Measurements from ENCODE around the gene DHRSX. TPM values are rescaled to one million over a fixed set of nuclear protein-coding genes. Genes with fewer than 3 reads are reported as not detected.

Gene DHRSX
- total and polyA plus RNA-seq, 10 of the 15 experiments (the other 5 are each of a cell fraction or from before 2014, with no cell fraction given), result 1.7 to 39.5 (median 16.5) TPM

GRCh38 chrX:2521092-2521926, 20.5 kb upstream of the DHRSX start (continued):
- no peak for TF ChIP-seq E2F4 (IDR thresholded peaks at IDR 0.05; ENCODE audit: low read depth, low read length)
- no peak for TF ChIP-seq ATF7 (IDR thresholded peaks at IDR 0.05; ENCODE audit: low read depth)
- peak; percentile 16; the same call in 1 of the 2 replicates for TF ChIP-seq CBX5 (IDR thresholded peaks at IDR 0.05; ENCODE audit: low read depth)
- no peak for TF ChIP-seq YY1 (IDR thresholded peaks at IDR 0.05; ENCODE audit: low read depth, low read length)
- TF ChIP-seq ZNF384 (IDR thresholded peaks at IDR 0.05; ENCODE audit: borderline replicate concordance, low read depth, low read length), result no peak
- no peak for TF ChIP-seq MYC (IDR thresholded peaks at IDR 0.05; ENCODE audit: insufficient read depth, insufficient read length, insufficient replicate concordance, low read length, severe bottlenecking)
- no peak for TF ChIP-seq RBBP5 (conservative IDR thresholded peaks at IDR 0.05)
- TF ChIP-seq RAD21 (IDR thresholded peaks at IDR 0.05; ENCODE audit: insufficient read depth, low read depth, low read length), result peak; percentile 23; the same call in 1 of the 2 replicates
- peak; percentile 52; the same call in 1 of the 2 replicates for TF ChIP-seq TBL1XR1 (IDR thresholded peaks at IDR 0.05; ENCODE audit: low read depth, low read length)
- TF ChIP-seq SMARCA5 (IDR thresholded peaks at IDR 0.05), result peak; percentile 73
- TF ChIP-seq GABPA (IDR thresholded peaks at IDR 0.05; ENCODE audit: low read depth), result no peak
- TF ChIP-seq GATAD2B (conservative IDR thresholded peaks at IDR 0.05; ENCODE audit: low read depth), result peak; percentile 89
- no peak for TF ChIP-seq PKNOX1 (IDR thresholded peaks at IDR 0.05)
- no peak for TF ChIP-seq ATF3 (IDR thresholded peaks at IDR 0.05; ENCODE audit: borderline replicate concordance, extremely low read depth, low read depth, low read length)
- TF ChIP-seq CBX3 (IDR thresholded peaks at IDR 0.05; ENCODE audit: borderline replicate concordance, low read depth), result no peak
- TF ChIP-seq LARP7 (IDR thresholded peaks at IDR 0.05), result no peak
- TF ChIP-seq NFYB (IDR thresholded peaks at IDR 0.05; ENCODE audit: insufficient read depth, low read depth, low read length), result no peak
- TF ChIP-seq SP1 (IDR thresholded peaks at IDR 0.05; ENCODE audit: low read depth, low read length), result peak; percentile 68
- peak; percentile 69 for TF ChIP-seq ATF2 (IDR thresholded peaks at IDR 0.05; ENCODE audit: low read length)
- peak; percentile 58 for TF ChIP-seq MEF2B (IDR thresholded peaks at IDR 0.05; ENCODE audit: partially characterized antibody, poor library complexity, severe bottlenecking)
- 0 out of 4 replicates have a peak, but pooled peaks of 1 of the 2 experiments have one; percentile 58 for TF ChIP-seq CEBPB (IDR thresholded peaks at IDR 0.05; ENCODE audit: borderline replicate concordance in 1 of 2, low read depth in 2 of 2, low read length in 2 of 2)
- TF ChIP-seq NFXL1 (IDR thresholded peaks at IDR 0.05; ENCODE audit: borderline replicate concordance), result no peak
- TF ChIP-seq USF1 (IDR thresholded peaks at IDR 0.05; ENCODE audit: borderline replicate concordance, extremely low read length, insufficient read depth, low read depth, low read length), result no peak
- no peak for TF ChIP-seq EGR1 (IDR thresholded peaks at IDR 0.05; ENCODE audit: borderline replicate concordance in 1 of 2, low read depth in 2 of 2, low read length in 2 of 2)
- TF ChIP-seq ZSCAN29 (IDR thresholded peaks at IDR 0.05), result no peak
- TF ChIP-seq BRCA1 (IDR thresholded peaks at IDR 0.05; ENCODE audit: low read depth, low read length), result no peak
